Myocyte (in vitro differentiated cells): ENCODE measurements around the gene ATE1. TPM values are rescaled to one million over a fixed set of nuclear protein-coding genes. Genes with fewer than 3 reads are reported as not detected.
"Not testable (repeated sequence)": the region's sequence is repeated elsewhere in the genome, so short reads cannot be mapped to it uniquely, and the experiment has no call there.

ENCODE experiments used
- DNase-seq: peaks from one replicate; pipeline ENCODE4 v3.0.0-alpha.2; 2012; ENCODE audit warnings: low read depth
- total RNA-seq: library from RNA; depleted of rRNA; stranded (reverse); fragments of >200 nt; gene quantifications from 2 replicates; pipeline ENCODE4 v1.2.3, GENCODE V29; 2014

The ATE1 gene
- total RNA-seq, 1 donor from 2014 or later: 35.6 TPM

DNA sequence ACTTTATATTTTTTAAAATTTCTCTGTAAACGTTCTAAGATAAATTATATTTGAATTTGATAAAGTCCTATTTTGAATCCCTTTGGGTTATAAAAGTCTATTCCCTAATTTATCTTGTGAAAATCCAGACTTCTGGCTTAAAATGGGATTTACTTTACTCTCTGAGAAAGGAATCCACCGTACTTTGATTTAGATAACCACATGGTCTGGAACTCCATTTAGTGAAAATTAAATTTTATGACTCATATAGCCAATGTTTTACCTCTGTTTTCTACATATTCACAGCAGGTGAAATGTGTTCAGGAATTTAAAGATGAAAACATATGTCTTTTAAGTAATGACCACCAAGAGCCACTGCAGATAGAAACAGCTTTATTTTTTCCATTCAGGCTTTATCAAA, 187.8 kb downstream of the ATE1 start:
- DNase-seq: no peak

DNA sequence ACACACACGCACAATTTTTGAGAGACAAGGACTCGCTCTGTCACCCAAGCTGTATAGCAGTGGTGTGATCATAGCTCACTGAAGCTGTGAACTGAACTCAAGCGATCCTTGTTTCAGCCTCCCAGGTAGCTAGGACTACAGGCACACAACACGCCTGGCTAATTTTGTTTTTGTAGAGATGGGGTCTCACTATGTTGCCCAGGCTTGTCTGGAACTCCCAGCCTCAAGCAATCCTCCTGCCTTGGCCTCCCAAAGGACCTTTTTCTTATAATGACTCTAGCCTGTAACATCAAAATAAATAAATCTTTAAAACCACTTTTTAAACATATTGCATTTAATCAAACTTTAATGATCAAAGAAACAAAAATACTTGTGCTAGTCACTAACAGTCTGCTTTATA, 188.7 kb downstream of the ATE1 start:
- no peak for DNase-seq

DNA sequence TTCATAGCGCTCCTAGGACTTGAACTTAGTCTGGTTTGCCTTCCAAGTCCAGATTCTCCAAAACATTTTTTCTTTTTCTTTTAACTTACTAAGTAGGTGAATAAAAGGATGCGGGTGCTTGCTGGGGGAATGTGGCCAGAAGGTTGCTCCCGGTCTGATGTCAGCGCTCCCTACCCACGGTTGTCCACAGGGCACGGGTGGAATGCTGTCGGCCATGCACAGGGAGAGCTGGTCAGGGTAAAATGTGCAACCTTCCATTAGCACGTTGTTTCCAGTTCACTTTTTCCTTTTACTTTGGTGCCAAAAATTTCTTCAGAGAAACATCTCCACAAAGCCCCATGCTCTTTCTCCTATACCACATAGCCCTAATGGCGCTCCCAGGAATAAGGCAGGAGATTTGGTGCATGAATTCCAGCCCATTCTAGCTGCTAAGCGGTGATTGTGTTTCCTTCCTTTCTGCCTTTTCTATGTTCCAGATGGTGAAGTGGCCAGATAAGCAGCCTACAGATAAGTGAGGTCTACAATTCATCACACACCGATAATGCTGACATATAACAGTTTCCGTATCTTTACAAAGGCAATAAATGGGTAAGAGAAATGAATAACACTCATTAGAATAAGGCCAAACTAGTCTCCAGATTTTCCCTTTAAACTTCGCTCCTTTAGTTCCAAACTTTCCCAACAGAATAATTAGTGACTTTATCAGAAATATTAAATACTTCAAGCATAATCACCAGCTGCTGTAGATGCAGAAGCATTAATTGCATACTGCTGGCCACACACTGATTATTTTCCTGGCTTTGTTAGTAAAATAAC, 191.3 kb downstream of the ATE1 start:
- DNase-seq: no peak

DNA sequence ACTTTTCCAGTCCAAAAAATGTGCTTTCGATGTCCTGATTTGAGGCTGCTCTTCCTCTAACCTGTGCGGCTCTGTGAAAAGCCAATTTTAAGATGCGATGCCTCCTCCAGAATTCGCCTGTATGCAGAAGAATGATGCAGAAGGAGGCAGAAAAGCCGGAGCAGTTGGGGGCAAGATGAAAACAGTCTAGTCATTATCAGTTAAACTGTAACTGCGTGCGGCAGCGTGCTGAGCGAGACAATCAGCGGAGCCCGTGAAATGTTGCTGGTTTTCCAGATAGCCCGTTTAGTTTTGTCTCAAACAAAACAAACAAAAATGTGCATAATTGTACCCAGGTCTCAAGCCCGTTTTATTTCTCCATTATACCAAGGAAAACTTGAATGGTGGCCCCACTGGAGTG, 192.6 kb downstream of the ATE1 start:
- DNase-seq: no peak

DNA sequence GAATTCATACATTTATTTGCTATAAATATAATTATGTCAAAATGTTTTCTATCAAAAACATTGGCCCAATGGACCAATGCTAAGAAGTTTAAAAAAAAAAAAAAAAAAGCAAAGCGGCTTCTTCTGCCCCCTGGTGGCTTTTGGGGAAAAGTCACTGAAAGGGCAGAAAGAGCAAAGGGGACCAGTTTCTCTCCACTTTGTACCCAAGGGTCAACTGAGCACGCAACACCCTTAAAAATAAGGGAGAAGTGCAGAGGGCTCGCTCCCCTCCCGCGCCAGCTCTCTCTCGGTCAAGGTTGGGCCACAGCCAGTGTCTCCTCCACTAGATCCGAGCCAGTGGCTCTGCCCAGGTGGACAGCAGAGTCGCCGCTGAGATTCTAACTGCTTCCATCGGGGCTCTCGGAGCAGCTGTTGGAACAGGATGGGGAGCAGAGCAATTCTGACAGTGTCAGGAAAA, 193.2 kb downstream of the ATE1 start:
- DNase-seq: peak; percentile 49

DNA sequence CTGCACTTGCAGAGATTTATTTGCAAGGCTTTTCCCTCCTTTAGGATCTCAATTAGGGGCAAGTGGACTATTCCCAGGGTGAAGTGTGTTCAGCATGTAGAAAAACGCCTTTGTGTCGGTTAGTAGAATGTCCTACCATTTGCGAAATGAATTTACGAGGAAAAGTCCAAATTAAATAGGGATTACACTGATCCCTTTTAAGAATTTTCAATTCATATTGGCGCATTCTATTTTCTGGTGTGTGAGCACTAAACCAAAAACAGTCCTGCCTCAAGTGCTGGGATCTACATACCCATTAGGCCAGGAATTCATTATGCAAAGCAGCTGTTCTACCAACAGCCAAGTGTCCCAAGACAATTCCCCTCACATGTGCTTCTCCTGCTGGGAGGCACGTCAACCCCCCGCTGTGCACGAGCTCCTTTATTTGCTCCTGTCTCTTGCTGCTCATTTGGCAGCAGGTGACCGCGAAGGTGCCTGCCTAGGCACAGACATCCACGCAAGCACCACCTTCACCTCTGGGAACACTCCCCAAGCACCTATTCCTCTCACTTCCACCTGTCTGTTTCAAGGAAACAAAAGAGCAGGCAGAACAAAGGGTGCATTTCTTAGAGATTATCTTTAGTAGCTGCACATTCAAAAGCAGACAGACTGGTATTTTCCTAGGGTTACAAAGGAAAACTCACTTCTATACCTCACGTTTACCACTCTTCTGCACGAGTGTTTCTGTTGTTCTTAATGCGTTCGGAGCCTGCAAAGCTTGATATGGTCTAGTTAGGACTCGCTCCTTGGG, 195.0 kb downstream of the ATE1 start:
- peak; percentile 21 for DNase-seq

DNA sequence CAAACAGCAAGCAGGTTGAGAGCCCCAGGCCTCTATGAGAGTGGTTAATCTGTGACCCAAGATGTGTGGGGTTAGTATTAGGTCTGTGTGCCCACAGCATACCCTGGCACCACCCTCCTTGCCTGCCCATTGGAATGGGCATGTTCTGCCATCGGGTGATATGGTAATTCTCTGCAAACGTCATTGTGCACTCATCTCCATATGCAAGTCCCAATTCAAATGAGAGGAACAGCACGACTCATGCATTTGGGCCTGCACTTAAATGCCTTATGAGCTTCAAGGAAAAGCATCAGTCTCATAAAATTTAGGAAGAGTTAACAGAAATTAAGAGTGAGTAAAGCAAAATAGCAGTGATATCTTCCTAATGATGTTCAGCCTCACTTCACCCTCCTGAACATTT, 195.7 kb downstream of the ATE1 start:
- no peak for DNase-seq

DNA sequence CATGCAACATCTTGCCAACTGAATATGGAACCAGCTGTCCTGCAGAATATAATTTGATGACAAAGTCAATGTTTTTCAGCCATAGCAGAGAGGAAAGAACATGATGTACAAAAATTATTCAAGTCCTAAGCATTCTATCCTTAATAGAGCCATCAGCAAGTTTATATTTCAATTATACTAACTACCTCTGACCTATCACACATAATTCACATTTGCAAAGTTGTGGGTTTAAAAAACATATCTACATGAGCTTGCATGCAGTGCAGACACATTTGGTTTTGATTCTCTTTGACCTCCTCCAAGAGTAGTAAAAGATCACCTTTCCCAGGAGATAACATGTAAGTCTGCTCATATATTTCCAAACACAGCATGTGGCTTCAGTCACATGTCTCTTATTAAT, 203.5 kb downstream of the ATE1 start:
- DNase-seq: no peak

DNA sequence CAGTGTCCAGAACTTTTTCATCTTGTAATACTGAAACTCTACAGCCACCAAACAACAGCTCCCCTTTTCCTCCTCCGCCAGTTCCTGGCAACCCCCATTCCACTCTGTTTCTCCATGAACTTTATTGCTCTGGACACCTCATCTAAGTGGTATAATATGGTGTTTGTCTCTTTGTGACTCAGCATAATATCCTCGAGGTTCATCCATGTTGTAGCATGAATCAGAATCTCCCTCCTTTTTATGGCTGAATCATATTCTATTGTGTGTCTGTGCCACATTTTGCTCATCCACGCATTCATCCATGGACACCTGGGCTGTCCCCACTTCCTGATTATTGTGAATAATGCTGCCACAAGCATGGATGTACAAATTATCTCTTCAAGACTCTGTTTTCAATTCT, 205.2 kb downstream of the ATE1 start:
- no peak for DNase-seq

DNA sequence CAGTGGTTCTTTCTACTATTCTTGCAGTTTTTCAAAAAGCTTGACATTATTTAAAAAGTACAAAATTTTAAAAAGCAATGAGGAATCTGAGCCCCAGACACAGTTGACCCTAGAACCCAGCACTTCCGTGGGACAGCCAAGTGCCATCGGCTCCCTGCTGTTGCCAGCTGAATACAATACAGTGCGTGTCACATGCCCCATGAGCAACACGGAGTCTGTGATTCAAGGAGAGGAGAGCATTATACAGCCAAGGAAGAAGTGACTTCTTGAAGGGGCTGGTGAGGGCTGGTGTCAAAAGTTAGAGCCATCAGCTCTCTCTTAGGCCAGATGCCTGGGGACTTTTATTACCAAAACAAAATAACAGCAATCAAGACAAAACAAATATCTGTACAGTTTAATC, 206.6 kb downstream of the ATE1 start:
- DNase-seq: no peak

DNA sequence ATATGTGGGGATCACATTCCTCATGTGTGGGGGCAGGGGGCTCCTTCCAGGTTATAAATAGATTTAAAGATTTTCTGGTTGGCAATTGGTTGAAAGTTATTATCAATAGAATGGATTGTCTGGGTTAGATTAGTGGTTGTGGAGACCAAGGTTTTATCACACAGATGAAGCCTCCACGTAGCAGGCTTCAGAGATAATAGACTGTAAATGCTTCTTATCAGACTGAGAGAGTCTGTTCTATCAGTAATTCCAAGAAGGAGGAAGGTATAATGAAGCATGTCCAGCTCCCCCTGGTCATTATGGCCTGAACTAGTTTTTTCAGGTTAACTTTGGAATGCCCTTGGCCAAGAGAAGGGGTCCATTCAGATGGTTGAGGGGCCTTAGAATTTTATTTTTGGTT, 211.9 kb downstream of the ATE1 start:
- no peak for DNase-seq

DNA sequence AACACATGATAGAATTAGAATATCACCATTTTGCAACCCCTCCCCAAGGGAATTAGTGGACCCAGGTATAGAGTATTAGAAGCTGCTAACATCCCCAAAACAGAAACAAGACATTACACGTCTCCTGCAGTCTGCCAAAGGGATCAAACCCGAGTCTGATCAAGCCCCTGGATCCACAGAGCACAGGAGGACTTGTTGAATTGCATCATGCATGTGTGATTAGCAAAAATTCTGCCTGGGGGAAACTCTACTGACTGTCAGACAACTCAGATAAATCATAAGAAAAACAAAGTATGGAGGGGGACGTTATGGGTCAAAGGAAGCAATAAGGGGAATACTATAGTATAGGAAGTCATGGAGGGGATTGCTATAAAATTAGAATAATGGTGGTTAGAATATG, 212.8 kb downstream of the ATE1 start:
- DNase-seq: no peak

DNA sequence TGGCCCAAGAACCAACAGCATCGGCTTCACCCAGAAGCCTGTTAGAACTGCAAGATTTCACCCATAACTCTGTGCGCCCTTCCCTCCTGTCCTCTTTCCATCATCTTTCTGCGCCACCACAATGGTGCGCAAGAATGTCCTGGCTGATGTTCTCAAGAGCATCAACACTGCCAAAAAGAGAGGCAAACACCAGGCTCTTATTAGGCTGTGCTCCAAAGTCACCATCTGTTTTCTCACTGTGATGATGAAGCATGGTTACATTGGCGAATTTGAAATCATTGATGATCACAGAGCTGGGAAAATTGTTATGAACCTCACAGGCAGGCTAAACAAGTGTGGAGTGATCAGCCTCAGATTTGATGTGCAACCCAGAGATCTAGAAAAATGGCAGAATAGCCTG, 214.3 kb downstream of the ATE1 start:
- DNase-seq: no peak

DNA sequence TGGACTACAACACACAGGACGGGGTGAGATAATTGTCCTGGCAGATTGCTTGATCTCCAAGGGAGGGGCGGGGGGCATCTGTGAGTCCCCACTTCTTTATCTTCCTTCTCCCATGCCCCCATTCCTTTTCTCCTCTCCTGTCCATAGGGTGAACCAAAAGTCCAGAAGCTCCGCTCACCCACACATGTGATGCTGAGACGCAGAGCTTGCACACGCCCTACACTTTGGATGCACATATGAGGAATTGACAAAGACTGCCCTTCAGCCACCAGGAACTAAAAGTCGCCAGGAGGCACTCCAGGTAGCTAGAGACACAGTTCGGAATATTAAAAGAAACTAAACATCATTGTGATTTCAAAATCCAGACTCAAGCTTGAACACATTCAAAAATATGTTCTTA, 216.9 kb downstream of the ATE1 start:
- no peak for DNase-seq

DNA sequence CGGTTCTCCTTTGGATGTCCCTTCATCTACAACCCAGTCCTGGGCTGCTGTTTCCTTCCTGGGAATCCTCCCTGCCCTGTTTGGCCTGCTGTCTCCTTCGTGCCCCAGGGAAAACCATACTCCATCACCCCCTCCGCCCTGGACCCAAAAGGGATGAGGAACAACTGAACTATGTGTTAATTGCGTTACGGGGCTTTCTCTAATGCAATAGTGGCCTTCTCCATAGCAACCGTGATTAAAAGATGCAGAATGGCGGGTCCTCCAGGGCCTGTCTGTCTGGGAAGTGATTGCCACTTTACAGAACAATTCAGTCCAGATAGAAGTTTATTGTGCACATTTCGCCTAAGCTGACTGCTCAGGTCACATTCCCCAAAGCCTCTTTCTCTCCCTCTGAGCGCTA, 217.6 kb downstream of the ATE1 start:
- DNase-seq: no peak

DNA sequence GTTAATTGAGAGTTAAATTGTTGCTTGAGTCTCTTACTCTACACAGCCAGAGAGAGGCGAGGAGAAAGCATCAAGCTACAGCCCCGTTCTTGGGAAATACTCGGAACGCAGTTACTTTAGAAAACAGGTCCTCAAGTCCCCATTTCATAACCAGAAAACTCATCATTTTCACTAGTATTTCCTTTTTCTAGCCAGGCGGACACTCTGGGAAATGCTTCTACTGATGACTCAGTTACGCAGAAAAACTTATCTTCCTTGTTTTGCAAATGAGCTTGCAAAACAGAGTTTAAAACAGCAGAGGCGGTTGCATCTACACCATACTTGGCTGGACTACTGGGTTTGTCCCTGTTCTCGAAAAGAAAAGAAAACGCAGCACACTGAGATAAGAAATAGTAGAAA, 218.2 kb downstream of the ATE1 start:
- no peak for DNase-seq

DNA sequence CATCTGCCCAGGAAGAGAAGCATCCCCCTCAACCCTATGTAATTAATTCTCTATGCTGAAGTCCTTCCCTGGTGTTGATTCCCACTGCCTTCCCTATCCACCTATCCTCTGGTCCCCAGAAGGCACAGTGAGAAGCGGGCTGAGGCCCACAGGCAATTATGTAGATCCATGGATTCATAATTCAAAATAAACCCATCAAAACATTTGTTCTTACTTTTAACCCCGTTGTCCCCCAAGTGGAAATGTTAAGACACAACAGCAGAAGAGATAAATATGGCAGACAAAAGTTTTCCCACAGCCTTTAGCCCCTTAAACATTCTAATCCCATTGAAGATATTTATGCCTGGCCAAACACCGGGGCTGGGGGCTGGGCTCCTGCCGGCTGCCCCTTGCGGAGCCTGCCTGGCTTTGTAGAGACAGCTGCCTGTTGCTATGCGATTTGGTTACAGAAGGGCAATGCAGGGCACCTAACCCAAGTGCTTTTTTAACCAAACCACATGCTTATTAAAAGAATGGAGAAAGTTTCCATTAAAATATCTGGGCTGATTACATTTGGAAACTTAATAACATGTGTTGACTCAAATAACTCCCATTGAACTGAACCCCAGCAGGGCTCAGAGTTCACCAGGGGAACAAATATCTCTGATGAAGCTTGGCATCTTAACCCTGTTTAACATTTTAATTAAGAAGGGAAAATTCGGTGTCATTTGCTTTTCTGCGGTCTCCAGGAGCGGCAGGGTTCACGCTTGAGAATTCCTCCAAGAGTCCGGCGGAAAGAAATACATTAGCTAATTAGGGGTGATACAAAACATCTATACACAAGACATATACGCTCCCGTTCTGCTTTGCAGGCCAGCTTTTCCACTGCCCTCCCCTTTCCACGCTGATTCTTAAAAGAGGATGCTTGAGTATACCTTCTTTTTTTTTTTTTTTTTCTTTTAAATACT, 218.8 kb downstream of the ATE1 start:
- peak; percentile 73 for DNase-seq

DNA sequence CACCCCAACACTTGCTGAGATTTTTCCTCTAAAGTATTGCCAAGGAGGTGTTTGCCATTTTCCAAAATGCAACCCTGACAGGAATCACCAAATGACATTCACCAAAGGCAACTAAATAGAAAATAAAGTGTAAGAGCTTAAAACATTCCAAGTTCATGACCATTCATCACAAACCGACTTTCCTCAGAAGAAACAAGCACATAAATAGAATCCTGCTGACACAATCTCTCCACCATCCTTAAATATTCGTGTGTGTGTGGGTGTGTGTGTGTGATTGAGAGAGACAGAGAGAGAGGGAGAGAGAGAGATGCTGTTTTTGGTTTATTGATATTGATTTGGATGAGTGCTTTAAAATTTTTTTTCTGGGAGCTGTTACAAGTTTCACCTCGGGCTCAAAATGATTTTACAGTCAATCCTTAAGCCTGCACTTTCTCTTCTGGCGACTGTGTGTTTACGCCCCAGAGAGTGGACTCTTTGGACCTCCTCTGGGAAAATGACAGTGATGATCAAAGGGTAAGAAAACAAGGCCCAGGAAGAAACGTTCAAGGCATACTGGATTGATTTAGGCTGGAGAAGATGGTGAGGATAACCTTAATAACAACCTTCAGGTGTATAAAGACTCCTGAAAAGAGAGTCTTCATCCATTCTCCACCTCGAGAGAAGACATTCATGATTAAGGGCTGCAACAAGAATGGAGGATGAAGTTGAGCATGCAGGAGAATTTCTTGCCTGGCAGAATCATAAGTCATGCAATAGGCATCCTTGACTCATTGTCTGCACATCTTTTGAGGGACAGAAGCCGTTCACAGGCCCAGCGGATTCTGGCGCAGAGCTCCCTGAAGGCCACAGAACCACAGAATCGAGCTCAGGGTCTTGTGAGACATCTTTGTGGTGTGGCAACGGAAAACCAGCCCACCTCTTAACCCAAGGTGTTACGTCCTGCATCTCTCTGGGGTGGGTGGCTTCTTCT, 225.2 kb downstream of the ATE1 start:
- DNase-seq: peak; percentile 87

DNA sequence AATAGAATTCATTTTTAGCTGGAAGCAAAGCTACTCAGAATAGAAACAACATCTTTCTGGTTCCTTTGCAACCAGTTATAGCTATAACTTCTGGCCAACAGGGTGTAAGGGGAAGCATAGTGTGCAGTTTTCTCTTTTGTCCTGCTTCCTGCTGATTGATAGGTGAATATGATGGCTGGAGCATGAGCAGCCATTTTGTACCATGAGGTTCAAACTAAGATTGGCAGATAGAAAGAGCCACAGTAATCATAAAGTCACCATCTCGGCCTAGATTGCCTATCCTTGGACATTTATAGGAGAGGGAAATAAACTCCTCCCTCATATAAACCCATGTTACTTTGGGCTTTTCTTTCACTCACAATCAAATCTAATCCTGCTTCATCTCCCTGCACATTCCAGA, 227.4 kb downstream of the ATE1 start:
- DNase-seq: no peak

DNA sequence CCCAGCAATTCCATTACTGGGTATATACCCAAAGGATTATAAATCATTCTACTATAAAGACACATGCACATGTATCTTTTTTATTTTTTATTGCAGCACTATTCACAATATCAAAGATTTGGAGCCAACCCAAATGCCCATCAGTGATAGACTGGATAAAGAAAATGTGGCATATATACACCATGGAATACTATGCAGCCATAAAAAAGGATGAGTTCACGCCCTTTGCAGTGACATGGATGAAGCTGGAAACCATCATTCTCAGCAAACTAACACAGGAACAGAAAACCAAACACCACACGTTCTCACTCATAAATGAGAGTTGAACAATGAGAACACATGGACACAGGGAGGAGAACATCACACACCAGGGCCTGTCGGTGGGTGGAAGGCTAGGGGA, 228.1 kb downstream of the ATE1 start:
- DNase-seq: not testable (repeated sequence)
